H1 (cell line): ENCODE data around the gene BCAS1. TPM values are rescaled to one million over a fixed set of nuclear protein-coding genes. Genes with fewer than 3 reads are reported as not detected.

Source experiments
- CTCF ChIA-PET: fragments of 300-600 bp; sonication (Branson Sonifier 250); formaldehyde crosslinking; loops from one replicate; lab custom pipeline; 2021; ENCODE audit not compliant: partially characterized antibody; lab: Charles Lee
- POLR2A ChIA-PET: fragments of 300-600 bp; sonication (Branson Sonifier 250); formaldehyde crosslinking; loops from one replicate; lab custom pipeline; 2021; ENCODE audit warnings: inconsistent platforms; ENCODE audit not compliant: partially characterized antibody; lab: Charles Lee
- DNase-seq, 2 experiments: peaks; one replicate each; pipeline versions ENCODE4 v3.0.0 to v3.0.0-alpha.2; 2010 to 2022; ENCODE audit warnings: low spot score in 2 of 2, low read depth in 1 of 2, mixed read lengths in 1 of 2
- FAIRE-seq: peaks from 2 replicates; lab custom pipeline; 2011; peaks lifted over from hg19 to GRCh38; lab: Jason Lieb, UNC
- H2AFZ ChIP-seq: 2 replicates; pipeline ENCODE4 v1.8.1; 2012; ENCODE audit warnings: low read length, inconsistent platforms
- H2AK5ac ChIP-seq: 2 replicates; pipeline ENCODE4 v1.6.1; 2013; ENCODE audit warnings: low read depth, low read length
- H2BK120ac ChIP-seq: replicated peaks from 2 replicates; pipeline ENCODE3; 2013; ENCODE audit warnings: low read depth, low read length, inconsistent platforms
- H2BK12ac ChIP-seq: 2 replicates; pipeline ENCODE4 v1.6.1; 2013; ENCODE audit warnings: low read depth, low read length
- H2BK15ac ChIP-seq: 2 replicates; pipeline ENCODE4 v1.6.1; 2013; ENCODE audit warnings: low read length
- H2BK20ac ChIP-seq: 2 replicates; pipeline ENCODE4 v1.6.1; 2013; ENCODE audit warnings: low read length
- H2BK5ac ChIP-seq: 2 replicates; pipeline ENCODE4 v1.6.1; 2013; ENCODE audit warnings: low read depth, low read length
- H3K14ac ChIP-seq: 2 replicates; pipeline ENCODE4 v1.6.1; 2013; ENCODE audit warnings: inconsistent platforms; ENCODE audit not compliant: insufficient read length
- H3K18ac ChIP-seq: 2 replicates; pipeline ENCODE4 v1.6.1; 2013; ENCODE audit warnings: low read length; ENCODE audit errors: extremely low read depth
- H3K23ac ChIP-seq: 2 replicates; pipeline ENCODE4 v1.6.1; 2013; ENCODE audit warnings: inconsistent platforms; ENCODE audit not compliant: insufficient read length
- H3K23me2 ChIP-seq: 2 replicates; pipeline ENCODE4 v1.6.1; 2013; ENCODE audit warnings: low read depth, low read length
- H3K27ac ChIP-seq: 2 replicates; pipeline ENCODE4 v1.6.1; 2011; ENCODE audit warnings: low read depth, low read length, inconsistent platforms
- H3K27me3 ChIP-seq, 4 experiments: replicated peaks in 1 of 4; 1 replicate in 1 of 4; 2 replicates in 3 of 4; pipeline versions ENCODE4 v1.6.1 to v1.8.1; 2011 to 2013; ENCODE audit warnings: low read length in 3 of 4, mild to moderate bottlenecking in 3 of 4, inconsistent platforms in 2 of 4, mixed read lengths in 2 of 4, moderate library complexity in 1 of 4; ENCODE audit not compliant: control insufficient read depth in 3 of 4, insufficient read depth in 3 of 4; ENCODE audit errors: extremely low read depth in 1 of 4
- H3K36me3 ChIP-seq, 4 experiments: 2 replicates each; pipeline versions ENCODE4 v1.6.1 to v1.8.1; 2011 to 2013; ENCODE audit warnings: mild to moderate bottlenecking in 4 of 4, low read length in 3 of 4, moderate library complexity in 2 of 4, control low read depth in 1 of 4, inconsistent platforms in 1 of 4; ENCODE audit not compliant: insufficient read depth in 4 of 4, control insufficient read depth in 2 of 4
- H3K4ac ChIP-seq: replicated peaks from 2 replicates; pipeline ENCODE3; 2013; ENCODE audit warnings: low read length, low read depth, mixed read lengths, inconsistent platforms; ENCODE audit not compliant: insufficient read length
- H3K4me1 ChIP-seq, 4 experiments: replicated peaks in 1 of 4; 1 replicate in 1 of 4; 2 replicates in 3 of 4; pipeline versions ENCODE4 v1.6.1 to v1.8.1; 2011 to 2013; ENCODE audit warnings: low read length in 3 of 4, inconsistent platforms in 2 of 4, mixed read lengths in 1 of 4; ENCODE audit not compliant: insufficient read depth in 4 of 4, control insufficient read depth in 3 of 4
- H3K4me2 ChIP-seq, 2 experiments: 2 replicates each; pipeline versions ENCODE4 v1.6.1 to v1.8.1; 2011 to 2013; ENCODE audit warnings: low read depth in 2 of 2, low read length in 2 of 2, control low read depth in 1 of 2, inconsistent platforms in 1 of 2, mild to moderate bottlenecking in 1 of 2; ENCODE audit not compliant: insufficient read depth in 1 of 2
- H3K4me3 ChIP-seq, 4 experiments: fragments of 200-600, 300-600 bp in 1 of 4; sonication (generic), shearing (Covaris generic), sonication (Bioruptor Twin) in 1 of 4; 2 replicates each; pipeline versions ENCODE4 v1.5.1 to v1.8.1; 2011 to 2016; ENCODE audit warnings: low read length in 4 of 4, low read depth in 3 of 4, control low read depth in 2 of 4, inconsistent platforms in 2 of 4, mild to moderate bottlenecking in 2 of 4, mixed read lengths in 1 of 4, moderate library complexity in 1 of 4; ENCODE audit not compliant: insufficient read depth in 2 of 4; ENCODE audit errors: extremely low read depth in 1 of 4
- H3K56ac ChIP-seq: replicated peaks from 2 replicates; pipeline ENCODE3; 2013; ENCODE audit warnings: low read depth, mild to moderate bottlenecking, mixed read lengths, low read length, inconsistent platforms; ENCODE audit not compliant: insufficient read length
- H3K79me1 ChIP-seq: 2 replicates; pipeline ENCODE4 v1.6.1; 2013; ENCODE audit warnings: low read depth, low read length, control low read depth
- H3K79me2 ChIP-seq, 2 experiments: 2 replicates each; pipeline versions ENCODE4 v1.6.1 to v1.8.1; 2012 to 2013; ENCODE audit warnings: low read length in 2 of 2, mild to moderate bottlenecking in 2 of 2, inconsistent platforms in 1 of 2; ENCODE audit not compliant: insufficient read depth in 2 of 2, control insufficient read depth in 1 of 2
- H3K9ac ChIP-seq, 4 experiments: replicated peaks in 1 of 4; 1 replicate in 1 of 4; 2 replicates in 3 of 4; pipeline versions ENCODE4 v1.6.1 to v1.8.1; 2011 to 2013; ENCODE audit warnings: low read depth in 3 of 4, low read length in 3 of 4, control low read depth in 2 of 4, mild to moderate bottlenecking in 2 of 4, moderate library complexity in 2 of 4, inconsistent platforms in 1 of 4; ENCODE audit errors: extremely low read depth in 1 of 4
- H3K9me3 ChIP-seq, 2 experiments: 2 replicates each; pipeline versions ENCODE4 v1.6.1 to v1.8.1; 2012 to 2013; ENCODE audit warnings: mild to moderate bottlenecking in 2 of 2, moderate library complexity in 2 of 2, control low read depth in 1 of 2, inconsistent platforms in 1 of 2, low read depth in 1 of 2, low read length in 1 of 2, mixed read lengths in 1 of 2; ENCODE audit not compliant: insufficient read depth in 2 of 2
- H4K20me1 ChIP-seq, 2 experiments: replicated peaks in 1 of 2; 2 replicates each; pipeline versions ENCODE3 to v1.8.1; 2011 to 2013; ENCODE audit warnings: inconsistent platforms in 2 of 2, low read length in 2 of 2, mild to moderate bottlenecking in 1 of 2; ENCODE audit not compliant: insufficient read depth in 2 of 2, control insufficient read depth in 1 of 2
- H4K5ac ChIP-seq: 2 replicates; pipeline ENCODE4 v1.6.1; 2013; ENCODE audit warnings: low read length, low read depth, mixed read lengths, inconsistent platforms; ENCODE audit not compliant: insufficient read length
- H4K8ac ChIP-seq: 2 replicates; pipeline ENCODE4 v1.8.0; 2013; ENCODE audit warnings: mild to moderate bottlenecking, moderate library complexity, low read length, inconsistent platforms; ENCODE audit not compliant: insufficient read depth; ENCODE audit errors: extremely low read depth
- H4K91ac ChIP-seq: replicated peaks from 2 replicates; pipeline ENCODE3; 2013; ENCODE audit warnings: low read length, mixed read lengths, inconsistent platforms; ENCODE audit not compliant: insufficient read length
- ATF2 ChIP-seq: IDR thresholded peaks from 2 replicates; pipeline ENCODE4 v1.6.1; 2012; ENCODE audit warnings: low read length, inconsistent platforms
- BCL11A ChIP-seq, 2 experiments: IDR thresholded peaks; one replicate each; pipeline ENCODE4 v1.6.1; 2011; ENCODE audit warnings: low read depth in 2 of 2, low read length in 2 of 2, mild to moderate bottlenecking in 2 of 2
- CBX5 ChIP-seq: fragments of 300-800, 300-1000 bp; sonication (generic); IDR thresholded peaks from 2 replicates; pipeline ENCODE4 v1.7.1; 2016; ENCODE audit warnings: antibody characterized with exemption, low read length, low read depth
- CTBP2 ChIP-seq: IDR thresholded peaks from 2 replicates; pipeline ENCODE4 v1.7.0; 2011; ENCODE audit warnings: borderline replicate concordance, mild to moderate bottlenecking, moderate library complexity, mixed read lengths, low read length; ENCODE audit not compliant: insufficient read depth, insufficient read length
- EGR1 ChIP-seq: IDR thresholded peaks from 2 replicates; pipeline ENCODE4 v1.6.1; 2011; ENCODE audit warnings: low read depth, low read length, borderline replicate concordance
- RAD21 ChIP-seq, 2 experiments: IDR thresholded peaks in 1 of 2; conservative IDR thresholded peaks in 1 of 2; 2 replicates each; pipeline ENCODE4 v1.6.1; 2011; ENCODE audit warnings: low read depth in 2 of 2, low read length in 2 of 2, improper control_type of control experiment in 1 of 2, inconsistent platforms in 1 of 2, mild to moderate bottlenecking in 1 of 2, moderate library complexity in 1 of 2
- YY1 ChIP-seq: IDR thresholded peaks from 2 replicates; pipeline ENCODE4 v1.6.1; 2011; ENCODE audit warnings: low read depth, mild to moderate bottlenecking, low read length
- WGBS, 2 experiments: shearing (Covaris generic) in 1 of 2; methylation state at CpG; one replicate each; pipeline versions ENCODE4 v1.1.6 to v1.1.7; 2013 to 2015; ENCODE audit warnings: low lambda C conversion rate in 2 of 2, mixed read lengths in 2 of 2, inconsistent platforms in 1 of 2, low coverage in 1 of 2, missing lambda C conversion rate in 1 of 2; ENCODE audit not compliant: insufficient replicate concordance in 2 of 2, insufficient coverage in 1 of 2, insufficient read length in 1 of 2; ENCODE audit errors: extremely low coverage in 1 of 2, missing lambda C conversion rate in 1 of 2; 5-methylcytosine and 5-hydroxymethylcytosine counted together
- polyA plus RNA-seq, 7 experiments: library from polyadenylated mRNA; depleted of rRNA in 3 of 7; stranded (reverse) in 5 of 7; unstranded in 2 of 7; fragments of >200 nt in 5 of 7; fragments of 200-250 nt in 2 of 7; gene quantifications; 1 replicate in 5 of 7; 2 replicates in 1 of 7; 4 replicates in 1 of 7; pipeline versions ENCODE4 v1.2.1 to v1.2.3, GENCODE V29; 2011 to 2013; ENCODE audit warnings: missing spikeins in 2 of 7, mixed read lengths in 2 of 7
- total RNA-seq: library from RNA; stranded (reverse); fragmentation: NEBNext Ultra II Directional; extraction: Animal tissue kit (Norgen Biotek cat#: 25700); gene quantifications from 2 replicates; pipeline ENCODE4 v1.2.1, GENCODE V29; 2021

Gene BCAS1
- total and polyA plus RNA-seq, 2 of the 8 experiments (the other 6 are each of a cell fraction or from before 2014, with no cell fraction given), result 0.06 to 0.19 TPM

GRCh38 chr20:54048481-54048880, 21.9 kb downstream of the BCAS1 start:
- Histone ChIP-seq H3K4ac (no peak overlapping the region), H3K4me3 (no peak overlapping the region), H3K9me3 (no peaks in the 10 kb centered on the region), H3K4me1 (no peaks in the 10 kb centered on the region), H2BK5ac (no peak overlapping the region), H3K79me2 (no peaks in the 10 kb centered on the region), H2BK15ac (no peak overlapping the region), H3K18ac (no peak overlapping the region), H3K79me1 (no peaks in the 10 kb centered on the region), H2BK20ac (no peak overlapping the region), H2BK120ac (no peak overlapping the region), H3K4me2 (no peak overlapping the region), H4K20me1 (no peaks in the 10 kb centered on the region), H2BK12ac (no peak overlapping the region), H3K36me3 (no peaks in the 10 kb centered on the region), H3K23ac (no peak overlapping the region), H3K27ac (no peak overlapping the region), H4K91ac (no peak overlapping the region), H3K56ac (no peak overlapping the region), H2AFZ (no peak overlapping the region), H3K9ac (no peak overlapping the region), H3K14ac (no peak overlapping the region), H2AK5ac (no peak overlapping the region), H4K5ac (no peak overlapping the region), H3K23me2 (no peaks in the 10 kb centered on the region), H4K8ac (no peak overlapping the region), H3K27me3 (no peaks in the 10 kb centered on the region)
- POLR2A ChIA-PET, result no interaction called here
- no peak for DNase-seq
- no peak for TF ChIP-seq EGR1
- no peak for TF ChIP-seq CBX5
- TF ChIP-seq BCL11A (IDR thresholded peaks at IDR 0.05; ENCODE audit: low read depth in 2 of 2, low read length in 2 of 2), result no peak
- no peak for TF ChIP-seq CTBP2
- no peak for TF ChIP-seq RAD21 (IDR thresholded peaks at IDR 0.05 in 1 of 2, conservative IDR thresholded peaks at IDR 0.05 in 1 of 2; ENCODE audit: low read depth in 2 of 2, low read length in 2 of 2)
- TF ChIP-seq ATF2, result no peak
- TF ChIP-seq YY1, result no peak
- CTCF ChIA-PET, result interaction anchor here (0.6 to 1.8 kb wide), 2 partner anchors 121 to 152 kb away, joined by 4 read pairs; no protein-coding TSS in a partner anchor
- 91% methylated on average over 2 of the region's 2 CpGs; no CpG with 5 or more reads in 1 of the 2 experiments for WGBS, 2 experiments
- FAIRE-seq, result no peak
